ENCODE measurements around the gene FNDC7.
"Not testable (repeated sequence)": the region's sequence is repeated elsewhere in the genome, so short reads cannot be mapped to it uniquely, and the experiment has no call there.

Gene FNDC7

DNA sequence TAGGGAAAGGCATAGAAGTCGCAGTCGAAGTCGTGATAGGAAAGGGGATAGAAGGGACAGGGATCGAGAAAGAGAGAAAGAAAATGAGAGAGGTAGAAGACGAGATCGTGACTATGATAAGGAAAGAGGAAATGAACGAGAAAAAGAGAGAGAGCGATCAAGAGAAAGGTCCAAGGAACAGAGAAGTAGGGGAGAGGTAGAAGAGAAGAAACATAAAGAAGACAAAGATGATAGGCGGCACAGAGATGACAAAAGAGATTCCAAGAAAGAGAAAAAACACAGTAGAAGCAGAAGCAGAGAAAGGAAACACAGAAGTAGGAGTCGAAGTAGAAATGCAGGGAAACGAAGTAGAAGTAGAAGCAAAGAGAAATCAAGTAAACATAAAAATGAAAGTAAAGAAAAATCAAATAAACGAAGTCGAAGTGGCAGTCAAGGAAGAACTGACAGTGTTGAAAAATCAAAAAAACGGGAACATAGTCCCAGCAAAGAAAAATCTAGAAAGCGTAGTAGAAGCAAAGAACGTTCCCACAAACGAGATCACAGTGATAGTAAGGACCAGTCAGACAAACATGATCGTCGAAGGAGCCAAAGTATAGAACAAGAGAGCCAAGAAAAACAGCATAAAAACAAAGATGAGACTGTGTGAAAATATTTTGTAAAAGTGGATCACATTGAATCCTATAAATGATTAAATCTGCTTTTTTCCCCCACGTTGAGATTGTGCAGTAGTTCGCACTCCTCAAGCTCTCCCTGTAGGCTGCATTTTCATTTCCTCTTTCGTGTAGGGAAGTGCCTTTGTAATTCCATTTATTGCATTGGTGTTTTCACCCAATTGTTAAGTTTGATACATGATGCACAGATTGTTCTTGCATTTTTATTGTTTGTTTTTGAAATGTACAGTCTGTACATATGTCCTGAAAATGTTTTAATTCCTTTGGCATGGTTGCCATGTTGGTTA, 13.1 kb upstream of the FNDC7 start:
- DNase-seq (ENCODE audit: low read depth): no peak

- DNase-seq (ENCODE audit: low read depth): no peak
These were observed 11.4 kb upstream of the FNDC7 start for GRCh38 chr1:108701176-108701849.

DNA sequence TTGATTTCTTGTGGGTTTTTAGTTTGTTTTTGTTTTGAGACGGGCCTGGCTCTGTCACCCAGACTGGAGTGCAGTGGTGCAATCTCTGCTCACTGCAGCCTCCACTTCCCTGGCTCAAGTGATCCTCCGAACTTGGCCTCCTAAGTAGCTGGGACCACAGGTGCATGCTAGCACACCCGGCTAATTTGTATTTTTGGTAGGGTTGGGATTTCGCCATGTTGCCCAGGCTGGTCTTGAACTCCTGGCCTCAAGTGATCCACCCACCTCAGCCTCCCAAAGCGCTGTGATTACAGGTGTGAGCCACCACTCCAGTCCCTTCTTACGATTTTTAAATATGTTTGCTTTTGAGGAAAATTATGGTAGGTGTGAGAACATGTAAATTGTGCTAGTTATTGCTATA, 10.6 kb upstream of the FNDC7 start:
- DNase-seq (ENCODE audit: low read depth): not testable (repeated sequence)

- DNase-seq (ENCODE audit: low read depth): peak; percentile 18
These were observed 8.8 kb upstream of the FNDC7 start for GRCh38 chr1:108703939-108704338.

GRCh38 chr1:108704496-108704895, 8.2 kb upstream of the FNDC7 start:
- DNase-seq (ENCODE audit: low read depth): no peak

- DNase-seq (ENCODE audit: low read depth): no peak
These were observed 6.1 kb upstream of the FNDC7 start for GRCh38 chr1:108706643-108707042.

DNA sequence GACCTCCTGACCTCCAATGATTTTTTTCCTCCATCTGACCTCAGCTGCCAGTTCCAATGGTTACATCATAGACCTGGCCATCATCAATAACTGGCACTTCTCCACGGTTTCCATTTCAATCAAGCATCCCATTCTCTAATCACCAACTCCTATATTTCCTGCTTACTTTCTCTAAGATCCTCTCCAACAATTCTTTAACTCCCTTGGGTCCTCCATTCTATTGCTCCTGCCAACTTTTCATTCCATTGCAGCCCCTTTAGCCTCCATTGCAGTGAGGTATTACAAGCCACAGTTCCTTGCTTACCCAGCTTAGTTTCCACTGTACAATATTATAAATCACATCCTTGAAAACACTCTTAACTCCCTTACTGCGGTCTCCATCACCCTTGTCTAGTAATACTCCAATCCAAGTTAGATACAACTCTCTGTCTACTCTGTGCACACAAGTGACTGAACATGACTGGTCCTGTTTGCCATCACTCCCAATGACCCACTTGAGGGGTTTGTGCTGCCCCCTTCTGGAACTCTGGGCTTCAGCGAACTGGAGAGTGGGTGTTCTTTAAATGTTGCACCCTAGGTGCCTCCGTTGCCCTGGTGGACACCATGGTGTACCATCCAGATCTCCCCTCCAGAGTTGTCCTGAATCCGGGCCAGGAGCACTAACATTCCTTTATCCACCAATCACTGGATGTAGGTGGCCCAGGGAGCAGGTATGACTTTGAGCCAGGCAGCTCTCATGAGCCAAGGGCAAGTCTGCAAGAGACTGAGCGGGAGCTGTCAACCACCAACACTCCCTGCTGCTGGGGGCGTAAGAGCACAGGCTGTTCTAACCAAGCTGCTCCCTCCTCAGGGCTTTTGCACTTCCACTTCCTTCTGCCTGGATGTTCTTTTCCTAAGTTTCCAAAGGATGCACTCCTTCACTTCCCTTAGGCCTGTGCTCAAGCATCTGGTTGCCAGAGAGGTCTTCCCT, 3.7 kb upstream of the FNDC7 start:
- DNase-seq (ENCODE audit: low read depth): peak; percentile 34

- no peak for DNase-seq (ENCODE audit: low read depth)
These were observed 3.2 kb downstream of the FNDC7 start for GRCh38 chr1:108715932-108716331.

- no peak for DNase-seq (ENCODE audit: low read depth)
These were observed 3.9 kb downstream of the FNDC7 start for GRCh38 chr1:108716437-108717230.

GRCh38 chr1:108717774-108718316, 5.1 kb downstream of the FNDC7 start:
- DNase-seq (ENCODE audit: low read depth): no peak

DNA sequence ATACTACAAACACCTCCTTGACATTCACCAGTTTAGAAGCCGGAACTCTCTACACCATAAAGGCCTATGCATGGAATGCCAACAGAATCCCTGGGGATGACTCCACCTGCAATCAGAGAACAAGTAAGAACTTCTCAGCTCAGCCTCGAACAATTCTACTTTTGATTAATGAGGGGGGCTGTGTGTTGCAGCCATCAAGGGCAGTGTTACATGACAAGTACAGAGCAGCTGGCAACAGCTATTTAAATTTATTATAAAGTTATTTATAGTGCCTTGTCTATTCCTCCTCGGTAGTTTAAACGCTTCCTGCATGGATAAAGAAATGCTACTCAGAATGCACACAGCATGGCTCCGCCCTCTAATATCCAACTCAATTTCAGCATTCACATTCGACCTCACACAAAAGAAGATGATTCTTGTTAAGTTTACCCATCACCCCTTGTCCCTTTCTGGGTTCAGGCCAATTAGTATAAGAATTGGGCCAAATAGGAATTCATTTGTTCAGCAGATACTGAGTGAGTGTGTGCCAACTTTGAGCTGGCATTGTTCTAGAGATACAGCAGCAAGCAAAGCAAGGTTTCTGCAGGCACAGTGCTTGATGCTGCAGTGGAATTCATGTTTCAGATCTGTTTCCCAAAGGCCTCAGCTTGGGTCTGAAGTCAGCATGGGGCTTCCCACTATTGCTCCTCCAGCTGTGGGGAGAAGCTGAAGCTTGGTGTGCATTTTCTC, 6.4 kb downstream of the FNDC7 start:
- no peak for DNase-seq (ENCODE audit: low read depth)

DNA sequence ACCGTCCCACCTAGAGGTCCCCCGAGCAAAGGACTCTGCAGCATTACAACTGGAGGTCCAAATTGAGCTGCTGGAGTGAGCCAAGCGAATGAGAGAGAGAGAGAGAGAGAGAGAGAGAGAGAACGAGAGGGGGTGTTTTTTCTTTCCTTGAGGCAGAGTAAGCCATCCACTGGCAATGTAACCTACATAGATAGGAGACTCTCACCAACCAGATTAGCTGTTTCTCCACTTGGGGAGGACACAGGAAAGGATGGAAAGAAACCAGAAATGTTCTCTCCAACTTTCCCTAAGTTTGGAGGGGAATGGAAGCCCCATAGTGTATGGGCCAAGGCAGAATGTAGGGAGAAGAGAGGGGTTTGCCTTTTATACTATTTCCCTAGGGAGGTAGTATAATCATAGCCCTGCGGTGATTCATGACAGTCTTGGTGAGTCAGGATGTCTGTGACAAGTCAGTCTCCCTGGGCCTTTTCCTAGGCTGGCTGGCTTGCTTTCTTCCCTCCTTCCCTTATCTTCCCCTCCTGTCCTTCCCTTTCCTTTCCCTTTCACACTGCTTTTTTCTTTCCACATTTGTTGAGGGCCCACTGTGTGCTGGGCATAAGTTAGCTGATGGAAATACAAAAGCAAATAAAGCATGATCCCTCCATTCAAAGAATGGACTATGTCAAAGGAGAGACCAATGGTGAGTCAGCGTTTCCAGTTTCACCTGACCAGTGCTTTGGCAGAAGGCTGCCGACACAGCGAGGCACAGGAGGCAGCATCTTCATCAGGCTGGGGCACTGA, 7.1 kb downstream of the FNDC7 start:
- no peak for DNase-seq (ENCODE audit: low read depth)

DNA sequence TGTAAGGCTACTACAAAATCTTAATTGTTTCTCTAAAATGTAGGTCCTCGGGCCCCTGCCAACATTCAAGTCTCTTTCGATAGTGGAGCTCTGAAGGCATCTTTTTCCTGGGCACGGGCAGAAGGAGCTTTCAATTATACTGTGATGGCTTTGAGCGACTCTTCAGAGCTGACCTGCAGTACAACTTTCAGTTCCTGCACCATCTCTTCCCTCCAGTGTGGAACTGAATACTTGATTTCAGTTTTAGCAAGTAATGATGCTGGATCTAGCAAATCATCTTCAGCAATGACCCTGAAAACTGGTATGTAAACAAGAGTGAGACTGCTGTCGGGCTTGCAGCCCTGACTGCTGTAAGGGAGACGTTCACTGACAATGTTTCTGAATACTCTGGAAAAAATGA, 9.6 kb downstream of the FNDC7 start:
- DNase-seq (ENCODE audit: low read depth): no peak

GRCh38 chr1:108725906-108726305, 13.2 kb downstream of the FNDC7 start:
- no peak for DNase-seq (ENCODE audit: low read depth)

DNA sequence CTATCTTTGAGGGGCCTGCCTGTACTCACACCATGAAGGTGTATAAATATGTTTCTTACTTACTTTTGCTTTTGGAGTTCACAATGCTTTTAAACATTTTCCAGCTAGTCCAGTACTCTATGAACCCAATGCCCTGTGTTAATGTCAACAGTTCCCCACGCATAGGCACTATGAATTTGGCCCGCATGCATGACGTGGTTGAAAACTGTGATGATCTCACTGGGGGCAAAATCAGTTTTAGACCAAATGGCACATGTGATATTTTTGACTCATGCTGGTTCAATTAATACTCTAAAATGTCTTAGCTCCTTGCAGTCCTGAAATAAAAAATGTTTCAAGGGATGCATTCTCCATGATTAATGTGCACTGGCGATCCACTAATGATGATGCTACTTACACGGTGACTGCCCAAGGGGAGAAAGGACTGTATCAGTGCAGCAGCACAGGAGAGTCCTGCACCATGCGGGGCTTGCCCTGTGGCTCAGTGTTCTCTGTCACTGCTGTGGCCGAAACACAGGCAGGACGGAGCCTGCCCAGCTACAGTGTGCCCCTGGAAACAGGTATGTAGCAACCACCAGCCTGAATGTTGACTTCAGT, 15.7 kb downstream of the FNDC7 start:
- DNase-seq (ENCODE audit: low read depth): no peak

DNA sequence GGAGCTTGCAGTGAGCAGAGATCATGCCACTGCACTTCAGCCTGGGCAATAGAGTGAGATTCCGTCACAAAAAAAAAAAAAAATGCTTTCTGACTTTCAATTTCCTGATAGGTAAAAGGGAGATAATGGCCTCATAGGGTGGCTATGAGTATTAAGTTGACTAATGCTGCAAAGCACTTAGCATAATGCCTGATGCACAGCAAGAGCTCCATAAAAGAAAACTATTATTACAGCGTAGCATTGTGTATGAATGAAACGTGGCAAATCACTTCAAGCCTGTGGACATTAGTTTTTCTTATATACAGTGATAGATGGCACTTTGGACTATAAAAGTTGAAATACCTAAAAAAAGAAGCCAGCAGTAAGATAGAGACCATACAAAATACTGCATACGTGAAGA, 16.8 kb downstream of the FNDC7 start:
- DNase-seq (ENCODE audit: low read depth): no peak

- no peak for DNase-seq (ENCODE audit: low read depth)
These were observed 19.7 kb downstream of the FNDC7 start for GRCh38 chr1:108732398-108732797.

DNA sequence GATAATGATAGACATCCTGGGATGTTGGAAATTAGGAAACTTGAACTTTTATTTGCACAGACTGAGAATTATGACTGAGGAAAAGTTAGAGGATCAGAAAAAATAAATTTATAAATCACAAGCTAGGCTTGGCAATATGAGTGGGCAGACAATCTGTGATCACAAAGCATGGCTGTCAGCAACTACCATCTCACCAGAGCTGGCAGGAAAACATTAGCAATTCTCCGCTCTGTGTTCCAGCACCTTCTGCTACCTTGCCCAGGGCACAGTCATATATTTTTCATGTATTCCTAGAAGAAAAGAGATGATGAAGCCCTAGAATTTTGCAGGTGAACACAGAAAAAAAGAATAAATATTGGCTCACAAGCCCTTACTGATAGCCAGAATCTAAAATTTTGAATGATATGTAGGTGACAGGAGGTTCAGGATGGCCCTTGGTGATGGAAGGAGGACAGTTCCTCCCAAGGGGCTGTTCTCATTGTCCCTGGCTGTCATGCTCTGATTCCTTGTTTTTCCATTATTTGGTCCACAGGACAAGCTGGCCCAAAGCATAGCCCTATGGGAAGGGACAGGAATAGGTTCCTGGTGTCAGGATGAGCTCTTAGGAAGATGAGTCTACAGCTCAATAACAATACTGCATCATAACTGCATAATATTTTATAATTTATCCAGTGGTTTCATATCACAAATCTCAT, 21.6 kb downstream of the FNDC7 start:
- no peak for DNase-seq (ENCODE audit: low read depth)

GRCh38 chr1:108742253-108742652, 29.5 kb downstream of the FNDC7 start:
- DNase-seq (ENCODE audit: low read depth): no peak
